SK-N-SH treated with all-trans-retinoic acid at 6 μM for 48 hours (cell line): ENCODE measurements around the gene RASD2.

Experiments used
- ARNTL ChIP-seq: fragments of 450-650 bp; formaldehyde crosslinking; IDR thresholded peaks from 2 replicates; pipeline ENCODE4 v1.5.0; 2020; ENCODE audit warnings: low read depth, mild to moderate bottlenecking, moderate library complexity, borderline replicate concordance
- OSR1 ChIP-seq: fragments of 250-450 bp; sonication (Bioruptor Pico); IDR thresholded peaks from 2 replicates; pipeline ENCODE4 v1.8.0; 2022; ENCODE audit warnings: moderate library complexity, mild to moderate bottlenecking, inconsistent platforms
- ZC3H10 ChIP-seq: fragments of 250-450 bp; sonication (Bioruptor Pico); IDR thresholded peaks from 2 replicates; pipeline ENCODE4 v1.5.1; 2021; ENCODE audit warnings: mild to moderate bottlenecking, moderate library complexity
- TF ChIP-seq, protein P1 (sequence below): fragments of 250-450 bp; sonication (Bioruptor Pico); IDR thresholded peaks from 2 replicates; pipeline ENCODE4 v1.5.0; 2020; ENCODE audit warnings: mild to moderate bottlenecking, moderate library complexity

DNA sequence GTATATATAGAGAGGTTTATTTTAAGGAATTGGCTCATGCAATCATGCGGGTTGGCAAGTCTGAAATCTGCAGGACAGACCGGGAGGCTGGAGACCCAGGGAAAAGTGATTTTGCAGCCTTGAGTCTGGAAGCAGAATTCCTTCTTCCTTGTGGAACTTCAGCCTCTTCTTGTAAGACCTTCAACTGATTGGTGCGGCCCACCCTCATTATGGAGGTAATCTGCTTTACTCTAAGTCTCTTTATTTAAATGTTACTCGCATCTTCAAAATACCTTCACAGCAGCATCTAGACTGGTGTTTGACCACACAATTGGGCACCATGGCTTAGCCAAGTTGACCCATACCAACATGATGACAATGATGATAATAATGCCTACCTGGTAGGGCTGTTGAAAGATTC lies 58.7 kb downstream of the RASD2 start:
- TF ChIP-seq, protein P1, sequence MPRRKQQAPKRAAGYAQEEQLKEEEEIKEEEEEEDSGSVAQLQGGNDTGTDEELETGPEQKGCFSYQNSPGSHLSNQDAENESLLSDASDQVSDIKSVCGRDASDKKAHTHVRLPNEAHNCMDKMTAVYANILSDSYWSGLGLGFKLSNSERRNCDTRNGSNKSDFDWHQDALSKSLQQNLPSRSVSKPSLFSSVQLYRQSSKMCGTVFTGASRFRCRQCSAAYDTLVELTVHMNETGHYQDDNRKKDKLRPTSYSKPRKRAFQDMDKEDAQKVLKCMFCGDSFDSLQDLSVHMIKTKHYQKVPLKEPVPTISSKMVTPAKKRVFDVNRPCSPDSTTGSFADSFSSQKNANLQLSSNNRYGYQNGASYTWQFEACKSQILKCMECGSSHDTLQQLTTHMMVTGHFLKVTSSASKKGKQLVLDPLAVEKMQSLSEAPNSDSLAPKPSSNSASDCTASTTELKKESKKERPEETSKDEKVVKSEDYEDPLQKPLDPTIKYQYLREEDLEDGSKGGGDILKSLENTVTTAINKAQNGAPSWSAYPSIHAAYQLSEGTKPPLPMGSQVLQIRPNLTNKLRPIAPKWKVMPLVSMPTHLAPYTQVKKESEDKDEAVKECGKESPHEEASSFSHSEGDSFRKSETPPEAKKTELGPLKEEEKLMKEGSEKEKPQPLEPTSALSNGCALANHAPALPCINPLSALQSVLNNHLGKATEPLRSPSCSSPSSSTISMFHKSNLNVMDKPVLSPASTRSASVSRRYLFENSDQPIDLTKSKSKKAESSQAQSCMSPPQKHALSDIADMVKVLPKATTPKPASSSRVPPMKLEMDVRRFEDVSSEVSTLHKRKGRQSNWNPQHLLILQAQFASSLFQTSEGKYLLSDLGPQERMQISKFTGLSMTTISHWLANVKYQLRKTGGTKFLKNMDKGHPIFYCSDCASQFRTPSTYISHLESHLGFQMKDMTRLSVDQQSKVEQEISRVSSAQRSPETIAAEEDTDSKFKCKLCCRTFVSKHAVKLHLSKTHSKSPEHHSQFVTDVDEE (CRISPR knock-in tag) = no peak
- TF ChIP-seq OSR1 (CRISPR knock-in tag) (no peak), ARNTL (CRISPR knock-in tag) (no peak), ZC3H10 (no peak)
